Chondrocyte (in vitro differentiated cells): ENCODE measurements around the gene RNF144A. TPM values are rescaled to one million over a fixed set of nuclear protein-coding genes. Genes with fewer than 3 reads are reported as not detected.

Experiments used
- DNase-seq: peaks from one replicate; pipeline ENCODE4 v3.0.0; 2021; ENCODE audit warnings: mixed read lengths, low spot score
- H3K27ac Mint-ChIP-seq: one replicate; pipeline ENCODE4 v1.8.0; 2021; ENCODE audit warnings: mild to moderate bottlenecking, moderate library complexity, mixed read lengths; ENCODE audit not compliant: unreplicated experiment
- H3K27me3 Mint-ChIP-seq: 2 replicates; pipeline ENCODE4 v1.8.0; 2021; ENCODE audit warnings: low read depth, mixed read lengths
- H3K36me3 Mint-ChIP-seq: 2 replicates; pipeline ENCODE4 v1.8.0; 2021; ENCODE audit warnings: low read depth, mixed read lengths
- H3K4me1 Mint-ChIP-seq: 2 replicates; pipeline ENCODE4 v1.8.0; 2021; ENCODE audit warnings: low read depth, mild to moderate bottlenecking, mixed read lengths
- H3K4me3 Mint-ChIP-seq: one replicate; pipeline ENCODE4 v1.8.0; 2021; ENCODE audit warnings: mild to moderate bottlenecking, moderate library complexity, mixed read lengths; ENCODE audit not compliant: unreplicated experiment
- H3K9me3 Mint-ChIP-seq: 2 replicates; pipeline ENCODE4 v1.8.0; 2021; ENCODE audit warnings: low read depth, mixed read lengths
- CTCF ChIP-seq: fragments of 200-600 bp; sonication (generic); IDR thresholded peaks from 2 replicates; pipeline ENCODE4 v1.5.0; 2021; ENCODE audit warnings: antibody characterized with exemption, mild to moderate bottlenecking, moderate library complexity
- total RNA-seq: library from RNA; stranded (reverse); gene quantifications from 3 replicates; pipeline ENCODE4 v1.2.1, GENCODE V29; 2021

Gene RNF144A
- total RNA-seq, 1 donor from 2014 or later = 10.9 TPM

DNA sequence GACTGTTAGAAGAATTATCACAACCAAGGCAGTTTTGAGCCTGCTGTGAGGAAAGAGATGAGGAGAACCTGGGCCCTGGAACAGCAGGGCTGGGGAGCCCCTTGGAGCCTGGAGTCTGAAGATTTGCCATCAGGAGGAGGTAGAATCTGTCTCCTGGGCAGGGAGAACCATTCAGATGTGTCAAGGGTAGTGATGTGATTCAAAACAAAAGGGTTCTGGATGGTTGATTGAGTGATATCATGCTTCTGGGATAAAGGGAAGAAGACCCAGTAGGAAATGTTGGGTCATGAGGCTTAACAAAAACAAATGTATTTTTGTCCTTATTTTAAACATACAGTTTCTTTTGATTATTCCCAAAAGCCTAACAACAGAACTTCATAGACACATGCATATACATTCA lies 28.6 kb downstream of the RNF144A start:
- no peak for DNase-seq
- peaks cover 11% of the 10 kb centered on the region for H3K36me3 Mint-ChIP-seq
- H3K27me3 Mint-ChIP-seq = no peaks in the 10 kb centered on the region
- no peak for TF ChIP-seq CTCF
- H3K4me1 Mint-ChIP-seq = peaks cover 44% of the 10 kb centered on the region
- H3K27ac Mint-ChIP-seq = peak overlapping the region; percentile 18
- no peak overlapping the region for H3K4me3 Mint-ChIP-seq
- H3K9me3 Mint-ChIP-seq = no peaks in the 10 kb centered on the region

DNA sequence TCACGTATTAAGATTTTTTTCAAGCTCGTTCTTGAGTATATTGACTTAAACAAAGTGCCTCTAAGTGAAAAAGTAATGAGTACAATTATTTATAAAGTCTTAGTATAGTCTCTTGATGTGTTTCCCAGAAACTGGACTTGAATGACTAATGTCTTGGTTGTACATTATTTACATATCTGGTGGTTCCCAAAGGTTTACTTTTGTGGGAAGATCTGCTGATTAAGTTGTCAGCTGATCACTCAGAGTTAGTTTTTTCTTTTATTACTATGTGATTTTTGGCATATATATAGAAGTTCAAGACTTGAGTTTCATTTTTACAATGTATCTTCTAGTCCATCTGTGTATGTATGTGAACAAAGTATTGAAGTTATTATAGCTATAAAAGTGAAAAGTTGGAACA lies 29.5 kb downstream of the RNF144A start:
- Mint-ChIP-seq H3K4me1 (peaks cover 41% of the 10 kb centered on the region), H3K9me3 (no peaks in the 10 kb centered on the region), H3K27me3 (no peaks in the 10 kb centered on the region), H3K27ac (peak overlapping the region; percentile 58), H3K4me3 (no peak overlapping the region), H3K36me3 (peaks cover 11% of the 10 kb centered on the region)
- no peak for DNase-seq
- TF ChIP-seq CTCF = no peak

GRCh38 chr2:6947929-6948676 lies 30.9 kb downstream of the RNF144A start:
- Mint-ChIP-seq H3K9me3 (no peaks in the 10 kb centered on the region), H3K4me1 (peaks cover 48% of the 10 kb centered on the region), H3K36me3 (peaks cover 4% of the 10 kb centered on the region), H3K27me3 (no peaks in the 10 kb centered on the region), H3K27ac (peak overlapping the region; percentile 53), H3K4me3 (no peak overlapping the region)
- no peak for TF ChIP-seq CTCF
- no peak for DNase-seq

GRCh38 chr2:6948677-6949351 lies 31.6 kb downstream of the RNF144A start:
- Mint-ChIP-seq H3K27ac (no peak overlapping the region), H3K4me1 (peaks cover 48% of the 10 kb centered on the region), H3K9me3 (no peaks in the 10 kb centered on the region), H3K4me3 (no peak overlapping the region), H3K27me3 (no peaks in the 10 kb centered on the region), H3K36me3 (no peaks in the 10 kb centered on the region)
- DNase-seq = no peak
- no peak for TF ChIP-seq CTCF

GRCh38 chr2:6951046-6951445 lies 33.8 kb downstream of the RNF144A start:
- H3K36me3 Mint-ChIP-seq = no peaks in the 10 kb centered on the region
- no peak for DNase-seq
- no peaks in the 10 kb centered on the region for H3K9me3 Mint-ChIP-seq
- no peak for TF ChIP-seq CTCF
- H3K27me3 Mint-ChIP-seq = no peaks in the 10 kb centered on the region
- H3K27ac Mint-ChIP-seq = no peak overlapping the region
- H3K4me3 Mint-ChIP-seq = no peak overlapping the region
- peaks cover 40% of the 10 kb centered on the region for H3K4me1 Mint-ChIP-seq
